Heart right ventricle (tissue), 16 donors: ENCODE measurements around the gene TMEM181. TPM values are rescaled to one million over a fixed set of nuclear protein-coding genes. Genes with fewer than 3 reads are reported as not detected.

Experiments used
- ATAC-seq, 8 donors: fragments of 200-7000 bp; cut with Tn5 transposase; one replicate each; pipeline ENCODE4 v1.9.1; 2020; ENCODE audit warnings: mild to moderate bottlenecking in 8 of 8, moderate library complexity in 8 of 8, moderate number of reproducible peaks in 1 of 8
- DNase-seq, 2 donors: peaks; one replicate each; pipeline ENCODE4 v3.0.0-alpha.2; 2020
- H3K27ac ChIP-seq, 10 donors: fragments of 200-600 bp; sonication (generic) in 2 of 10; one replicate each; pipeline versions ENCODE4 v1.5.0 to v1.8.0; 2020 to 2022; ENCODE audit warnings: mild to moderate bottlenecking in 3 of 10
- H3K27me3 ChIP-seq, 7 donors: fragments of 200-600 bp; one replicate each; pipeline ENCODE4 v1.8.0; 2021 to 2022; ENCODE audit warnings: mild to moderate bottlenecking in 2 of 7
- H3K36me3 ChIP-seq, 9 donors: fragments of 200-600 bp; sonication (generic) in 1 of 9; one replicate each; pipeline versions ENCODE4 v1.5.0 to v1.8.0; 2020 to 2022; ENCODE audit warnings: mild to moderate bottlenecking in 2 of 9
- H3K4me1 ChIP-seq, 9 donors: fragments of 200-600 bp; sonication (generic) in 1 of 9; one replicate each; pipeline versions ENCODE4 v1.5.0 to v1.8.0; 2020 to 2022; ENCODE audit warnings: mild to moderate bottlenecking in 4 of 9
- H3K4me3 ChIP-seq, 10 donors: fragments of 200-600 bp; sonication (generic) in 2 of 10; one replicate each; pipeline versions ENCODE4 v1.5.0 to v1.8.0; 2020 to 2022; ENCODE audit warnings: mild to moderate bottlenecking in 7 of 10, moderate library complexity in 2 of 10
- H3K9me3 ChIP-seq, 11 donors: fragments of 200-600 bp in 10 of 11; sonication (generic) in 2 of 11; one replicate each; pipeline versions ENCODE4 v1.5.0 to v1.8.0; 2013 to 2022; ENCODE audit warnings: mild to moderate bottlenecking in 2 of 11, control low read depth in 1 of 11, moderate library complexity in 1 of 11
- CTCF ChIP-seq, 9 donors: fragments of 200-600 bp; sonication (generic) in 2 of 9; IDR thresholded peaks; one replicate each; pipeline versions ENCODE4 v1.5.0 to v1.8.0; 2021 to 2022; ENCODE audit warnings: antibody characterized with exemption in 9 of 9, mild to moderate bottlenecking in 5 of 9, moderate library complexity in 1 of 9
- WGBS, 2 donors: extraction: QIAGEN DNeasy Blood & Tissue Kit; methylation state at CpG; one replicate each; pipeline ENCODE4 v1.1.7; 2013; ENCODE audit warnings: inconsistent platforms in 1 of 2; 5-methylcytosine and 5-hydroxymethylcytosine counted together
- intact Hi-C, 10 donors: fragments of 100-400 bp; cut with DNase I; formaldehyde crosslinking; loops; one replicate each; pipeline versions ENCODE4 v1.11.1 to v1.14.2; 2022
- polyA plus RNA-seq, 2 donors: library from polyadenylated mRNA; stranded (reverse); fragments of 200-250 nt; gene quantifications; one replicate each; pipeline ENCODE4 v1.2.3, GENCODE V29; 2013
- total RNA-seq, 10 donors: library from RNA; stranded (reverse); fragmentation: NEBNext Ultra II Directional in 3 of 10; extraction: Animal tissue kit (Norgen Biotek cat#: 25700) in 3 of 10; gene quantifications; one replicate each; pipeline versions ENCODE4 v1.2.1 to v1.2.4, GENCODE V29; 2021 to 2023
- donor health status: Arrhythmogenic right ventricular cardiomyopathy.
- donor health status: ischemic (EF 13 %, LVEDD 7.1; RV severe dilation, severe dysfunction).
- donor health status: healthy with polysubstance abuse.
- donor health status: DM: no; HTN: yes; CAD: no.
- donor health status: DM: no; HTN: no; CAD: no.
- donor health status: ischemic (EF 25% LVEDD 6.9; RV normal size, moderate dysfunction).
- donor health status: ischemic (EF 25% LVEDD 5.7; RV mildly dilated, moderate dysfunction).
- donor health status: healthy.
- donor health status: DM: yes; HTN: yes; CAD: no.
- donor health status: Ischemic cardiomyopathy.
- donor health status: ischemic (EF 35%, LVEDD 5.7; RV mildly dilated, moderate dysfunction).
- donor health status: nonischemic (EF 11% LVEDD 7.7; RV severe dilation, severe dysfunction).
- donor health status: DM: yes; HTN: yes; CAD: no.
- donor health status: PGD.
- donor health status: ischemic (EF 29% LVEDD 5.4; RV normal size, mild dysfunction).
- donor health status: nonischemic (EF 23%, LVEDD 6.1; RV moderate dilation, normal function).

Gene TMEM181
- total and polyA plus RNA-seq, 12 donors: 5.9 to 13.4 (median 9.6) TPM

GRCh38 chr6:158663625-158664165 lies 103.8 kb downstream of the TMEM181 start:
- peaks cover 0 to 56% (median 0%) of the 10 kb centered on the region in 9 donors for H3K4me1 ChIP-seq
- ATAC-seq: peak in 3 of 8 donors; percentile 14 to 43 (median 27)
- H3K9me3 ChIP-seq: no peaks in the 10 kb centered on the region
- peak overlapping the region in 6 of 10 donors; percentile 13 to 37 (median 24) for H3K4me3 ChIP-seq
- H3K27me3 ChIP-seq: no peaks in the 10 kb centered on the region
- 56% methylated on average over 11 of the region's 11 CpGs for WGBS, 2 donors
- H3K36me3 ChIP-seq: peaks cover 0 to 27% (median 0%) of the 10 kb centered on the region in 9 donors
- intact Hi-C loops: loop anchor here in 1 of 10 donors (10.0 kb wide), 1 partner anchor 159 kb away; no protein-coding TSS in a partner anchor
- TF ChIP-seq CTCF (IDR thresholded peaks at IDR 0.05): no peak
- H3K27ac ChIP-seq: peak overlapping the region in 4 of 10 donors; percentile 4 to 36 (median 16)
- no peak for DNase-seq

- DNase-seq (no peak), ATAC-seq (no peak)
- Histone ChIP-seq H3K36me3 (peaks cover 0 to 27% (median 0%) of the 10 kb centered on the region in 9 donors), H3K4me3 (no peak overlapping the region), H3K27ac (no peak overlapping the region), H3K4me1 (peaks cover 0 to 50% (median 0%) of the 10 kb centered on the region in 9 donors), H3K9me3 (no peaks in the 10 kb centered on the region), H3K27me3 (no peaks in the 10 kb centered on the region)
- intact Hi-C loops: loop anchor here in 1 of 10 donors (10.0 kb wide), 1 partner anchor 161 kb away; no protein-coding TSS in a partner anchor
- 96 to 99% methylated on average over 18 of the region's 18 CpGs for WGBS, 2 donors
- no peak for TF ChIP-seq CTCF (IDR thresholded peaks at IDR 0.05)
Observed at GRCh38 chr6:158665332-158665731, 105.4 kb downstream of the TMEM181 start.

- Histone ChIP-seq H3K36me3 (peaks cover 0 to 24% (median 0%) of the 10 kb centered on the region in 9 donors), H3K27me3 (no peaks in the 10 kb centered on the region), H3K9me3 (no peaks in the 10 kb centered on the region), H3K4me1 (peaks cover 0 to 47% (median 0%) of the 10 kb centered on the region in 9 donors), H3K27ac (peak overlapping the region in 1 of 10 donors; percentile 85), H3K4me3 (no peak overlapping the region)
- ATAC-seq: peak in 7 of 8 donors; percentile 35 to 79 (median 58)
- no peak for TF ChIP-seq CTCF (IDR thresholded peaks at IDR 0.05)
- intact Hi-C loops: loop anchor here in 1 of 10 donors (10.0 kb wide), 1 partner anchor 162 kb away; no protein-coding TSS in a partner anchor
- WGBS, 2 donors: 81 to 87% methylated on average over 14 of the region's 14 CpGs
- DNase-seq: no peak
Observed at GRCh38 chr6:158666628-158667359, 106.9 kb downstream of the TMEM181 start.

GRCh38 chr6:158667360-158667981 lies 107.6 kb downstream of the TMEM181 start:
- ATAC-seq (no peak), DNase-seq (no peak)
- intact Hi-C loops: loop anchor here in 1 of 10 donors (10.0 kb wide), 1 partner anchor 163 kb away; no protein-coding TSS in a partner anchor
- H3K27ac ChIP-seq: peak overlapping the region in 3 of 10 donors; percentile 7 to 85 (median 14)
- no peaks in the 10 kb centered on the region for H3K27me3 ChIP-seq
- H3K36me3 ChIP-seq: peaks cover 0 to 20% (median 0%) of the 10 kb centered on the region in 9 donors
- no peak overlapping the region for H3K4me3 ChIP-seq
- H3K4me1 ChIP-seq: peaks cover 0 to 45% (median 0%) of the 10 kb centered on the region in 9 donors
- no peaks in the 10 kb centered on the region for H3K9me3 ChIP-seq
- TF ChIP-seq CTCF (IDR thresholded peaks at IDR 0.05): no peak
- 90 to 95% methylated on average over 8 of the region's 8 CpGs for WGBS, 2 donors
